NB4 (cell line): ENCODE measurements around the gene SNX25.
"Not testable (repeated sequence)": the region's sequence is repeated elsewhere in the genome, so short reads cannot be mapped to it uniquely, and the experiment has no call there.

ENCODE experiments used
- DNase-seq: peaks from one replicate; pipeline ENCODE4 v3.0.0; 2010; ENCODE audit warnings: low read depth
- H3K4me3 ChIP-seq: one replicate; pipeline ENCODE4 v1.5.1; 2011; ENCODE audit warnings: mild to moderate bottlenecking, low read depth, low read length, moderate library complexity
- CTCF ChIP-seq: IDR thresholded peaks from one replicate; pipeline ENCODE4 v1.5.1; 2012; ENCODE audit warnings: low read depth, low read length
- MAX ChIP-seq: IDR thresholded peaks from 2 replicates; pipeline ENCODE4 v1.6.1; 2011; ENCODE audit warnings: low read depth, low read length
- MYC ChIP-seq: IDR thresholded peaks from 2 replicates; pipeline ENCODE4 v1.6.1; 2011; ENCODE audit warnings: low read depth, low read length
- POLR2A ChIP-seq: IDR thresholded peaks from 2 replicates; pipeline ENCODE4 v1.6.1; 2011; ENCODE audit warnings: mild to moderate bottlenecking; ENCODE audit not compliant: insufficient read length; ENCODE audit errors: extremely low read depth

The SNX25 gene

GRCh38 chr4:185307136-185307950 is 97.9 kb downstream of the SNX25 start:
- no peak for DNase-seq
- TF ChIP-seq POLR2A (no peak), MAX (no peak), MYC (no peak), CTCF (no peak)
- no peak overlapping the region for H3K4me3 ChIP-seq

GRCh38 chr4:185309770-185310169 is 100.4 kb downstream of the SNX25 start:
- DNase-seq = no peak
- no peak overlapping the region for H3K4me3 ChIP-seq
- TF ChIP-seq MAX (no peak), MYC (no peak), POLR2A (no peak), CTCF (no peak)

GRCh38 chr4:185311113-185311888 is 101.9 kb downstream of the SNX25 start:
- no peak for DNase-seq
- H3K4me3 ChIP-seq = no peak overlapping the region
- no peak for TF ChIP-seq CTCF
- no peak for TF ChIP-seq POLR2A
- no peak for TF ChIP-seq MAX
- no peak for TF ChIP-seq MYC

- TF ChIP-seq MAX (no peak), POLR2A (no peak), CTCF (no peak), MYC (no peak)
- H3K4me3 ChIP-seq = no peak overlapping the region
- DNase-seq = no peak
Measured at GRCh38 chr4:185312699-185313098, 103.3 kb downstream of the SNX25 start.

- not testable (repeated sequence) for H3K4me3 ChIP-seq, DNase-seq
Measured at GRCh38 chr4:185317462-185317861, 108.1 kb downstream of the SNX25 start.

- DNase-seq = no peak
- no peak for TF ChIP-seq POLR2A
- no peak for TF ChIP-seq CTCF
- TF ChIP-seq MAX = no peak
- no peak for TF ChIP-seq MYC
- H3K4me3 ChIP-seq = no peak overlapping the region
Measured at GRCh38 chr4:185317880-185318279, 108.5 kb downstream of the SNX25 start.
